NCI-H1930 (cell line): ENCODE data around the gene TFR2.

Experiments used
- DNase-seq, 2 experiments: peaks; one replicate each; lab custom pipeline; 2025; lab: John Stamatoyannopoulos, UW

Gene TFR2

DNA sequence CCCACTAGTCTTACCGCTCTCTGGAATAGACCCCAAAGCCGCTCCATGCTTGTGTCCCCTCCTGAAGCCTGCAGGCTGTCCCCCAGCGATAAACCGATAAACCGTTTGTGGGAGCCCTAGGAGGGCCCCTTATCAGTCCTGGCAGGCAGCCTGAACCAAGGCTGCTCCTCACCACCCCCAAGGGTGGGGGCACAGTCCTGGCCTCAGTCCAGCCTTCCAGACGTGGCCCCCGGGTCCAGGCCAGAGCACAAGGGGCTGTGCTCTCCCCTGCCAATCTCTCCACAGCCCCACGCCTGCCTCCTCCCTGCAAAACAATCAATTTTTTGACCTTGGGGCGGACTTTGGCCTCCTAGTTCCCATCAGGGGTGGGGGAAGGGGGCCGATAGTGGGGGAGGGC lies at the start of gene TFR2:
Gene TFR2 (minus strand): TSS at position 90 of the 397 bp plus-strand sequence. CDS start 43 bp downstream, at position 47.
- DNase-seq = no peak

DNA sequence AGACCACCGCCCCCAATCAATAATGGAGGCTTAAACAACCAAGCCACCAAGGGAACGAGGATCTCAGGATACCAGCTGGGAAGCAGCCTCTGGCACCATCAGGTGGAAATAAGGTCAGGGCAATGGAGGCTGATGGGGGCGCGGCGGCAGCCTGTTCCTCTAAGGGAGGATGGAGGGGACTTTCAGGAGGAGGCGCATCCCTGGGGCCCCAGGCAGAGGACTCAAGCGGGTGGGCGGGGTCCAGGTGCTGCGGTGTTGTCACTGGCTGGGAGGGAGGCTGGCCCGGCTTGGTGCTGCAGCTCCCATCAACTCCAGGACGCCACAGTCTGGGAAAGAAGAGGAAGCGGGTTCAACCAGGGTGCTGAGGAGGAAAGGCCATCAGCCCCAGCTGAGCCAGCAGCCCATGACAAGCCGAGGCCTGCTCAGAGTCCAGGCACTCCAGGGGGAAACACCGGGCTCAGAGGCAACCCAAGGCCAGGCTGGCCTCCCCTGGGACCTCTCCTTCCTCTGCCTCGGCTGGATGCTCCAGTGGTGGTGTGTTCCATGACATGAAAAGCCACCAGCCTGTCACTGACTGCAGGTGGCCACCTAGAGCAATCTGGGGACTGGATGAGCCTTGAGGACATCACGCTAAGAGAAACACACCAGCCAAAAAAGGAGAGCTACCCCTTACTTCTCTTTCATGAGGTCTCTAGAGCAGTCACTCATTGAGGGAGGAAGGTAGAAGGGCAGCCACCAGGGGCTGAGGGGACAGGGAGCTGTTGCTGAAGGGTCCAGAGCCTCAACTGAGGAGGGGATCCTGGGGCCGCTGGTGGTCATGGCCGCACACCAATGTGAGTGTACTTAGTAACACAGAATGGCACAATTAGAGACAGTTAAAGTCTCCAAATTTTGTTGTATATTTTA lies 48.1 kb upstream of the TFR2 start:
- no peak for DNase-seq

DNA sequence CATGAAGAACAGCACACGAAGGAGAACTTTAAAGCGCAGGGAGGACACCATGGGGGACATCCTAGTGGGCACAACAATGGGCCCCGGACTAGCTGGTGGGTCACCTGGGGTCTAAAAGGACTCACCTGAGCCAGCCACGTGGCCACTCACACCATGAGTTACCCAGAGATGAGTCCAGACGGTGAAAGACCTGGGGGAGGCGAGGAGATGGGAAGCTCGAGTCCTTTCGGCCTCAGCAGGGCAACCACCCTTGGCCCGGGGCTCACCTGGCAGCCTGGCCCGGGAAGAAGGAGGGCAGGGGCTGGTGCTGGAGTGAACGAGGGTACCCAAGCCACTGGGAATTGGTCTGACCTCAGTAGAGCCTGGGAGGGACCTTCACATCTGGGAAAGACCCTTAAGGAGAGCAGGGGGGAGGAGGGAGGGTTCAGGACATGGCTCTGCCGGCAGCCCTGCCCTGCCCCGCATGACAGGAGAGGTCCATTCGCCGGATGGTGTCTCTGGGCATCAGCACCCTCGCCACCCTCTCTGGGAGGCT lies 47.0 kb upstream of the TFR2 start:
- no peak for DNase-seq

DNA sequence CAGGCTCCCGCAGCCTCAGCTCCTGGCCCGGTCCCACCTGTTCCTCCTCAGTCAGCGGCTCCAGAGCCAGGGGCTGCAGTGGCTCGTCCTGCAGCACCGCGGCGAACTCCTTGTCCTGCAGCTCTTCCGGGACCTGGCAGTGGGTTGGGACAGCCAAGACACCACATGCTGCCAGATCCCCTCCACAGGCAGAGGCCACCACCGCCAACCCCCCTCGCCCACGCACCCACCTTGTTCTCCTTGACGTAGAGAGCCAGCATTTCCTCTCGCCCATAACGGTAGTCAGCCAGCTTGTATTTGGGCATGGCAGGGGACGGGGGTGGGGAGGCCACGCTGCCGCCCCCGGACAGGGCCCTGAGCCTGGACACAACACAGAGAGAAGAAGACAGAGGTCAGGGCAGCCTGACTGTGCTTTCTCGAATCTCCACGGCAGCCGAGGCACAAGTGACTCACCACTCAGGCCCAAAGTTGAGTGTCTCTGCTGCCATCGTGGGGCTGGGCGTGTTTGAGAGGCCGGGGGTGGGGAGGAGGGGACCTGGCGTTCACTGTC lies 46.5 kb upstream of the TFR2 start:
- no peak for DNase-seq

DNA sequence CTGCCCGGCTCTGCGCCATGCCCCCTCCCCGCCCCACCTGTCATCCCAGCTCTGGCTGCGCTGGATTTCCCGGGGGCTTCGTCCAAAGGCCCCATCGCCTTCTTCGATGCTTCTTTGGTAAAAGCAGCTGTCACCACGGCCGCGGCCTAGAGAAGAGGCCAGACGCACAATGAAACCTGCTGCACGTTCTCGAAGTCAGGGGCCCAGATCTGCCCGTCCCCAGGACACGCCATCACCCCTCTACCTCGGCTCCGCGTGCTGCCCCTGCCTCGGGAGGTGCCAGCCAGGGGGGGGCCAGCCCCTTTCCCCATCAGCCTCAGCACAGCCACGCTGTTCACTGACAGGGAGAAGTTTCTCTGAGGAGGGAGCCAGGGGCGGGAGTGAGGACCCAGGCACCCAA lies 45.9 kb upstream of the TFR2 start:
- DNase-seq = no peak

DNA sequence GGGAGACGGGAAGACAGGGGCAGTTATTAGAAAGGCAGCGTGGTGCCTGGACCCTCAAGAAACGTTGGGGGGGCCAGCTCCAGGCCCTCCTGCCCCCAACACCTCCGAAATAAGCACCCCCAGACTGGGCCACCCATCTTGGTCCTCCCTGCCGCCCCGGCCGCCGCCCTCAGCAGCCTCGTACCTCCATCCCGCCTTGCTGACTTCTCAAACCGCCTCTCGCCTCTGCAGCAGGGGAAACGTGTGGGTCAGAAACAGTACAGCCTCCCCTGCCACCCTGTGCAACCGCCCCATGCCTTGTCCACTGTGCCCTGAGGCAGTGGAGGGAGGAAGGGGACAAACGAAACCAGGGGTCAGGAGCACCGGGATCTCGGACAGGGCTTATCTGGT lies 45.5 kb upstream of the TFR2 start:
- no peak for DNase-seq

DNA sequence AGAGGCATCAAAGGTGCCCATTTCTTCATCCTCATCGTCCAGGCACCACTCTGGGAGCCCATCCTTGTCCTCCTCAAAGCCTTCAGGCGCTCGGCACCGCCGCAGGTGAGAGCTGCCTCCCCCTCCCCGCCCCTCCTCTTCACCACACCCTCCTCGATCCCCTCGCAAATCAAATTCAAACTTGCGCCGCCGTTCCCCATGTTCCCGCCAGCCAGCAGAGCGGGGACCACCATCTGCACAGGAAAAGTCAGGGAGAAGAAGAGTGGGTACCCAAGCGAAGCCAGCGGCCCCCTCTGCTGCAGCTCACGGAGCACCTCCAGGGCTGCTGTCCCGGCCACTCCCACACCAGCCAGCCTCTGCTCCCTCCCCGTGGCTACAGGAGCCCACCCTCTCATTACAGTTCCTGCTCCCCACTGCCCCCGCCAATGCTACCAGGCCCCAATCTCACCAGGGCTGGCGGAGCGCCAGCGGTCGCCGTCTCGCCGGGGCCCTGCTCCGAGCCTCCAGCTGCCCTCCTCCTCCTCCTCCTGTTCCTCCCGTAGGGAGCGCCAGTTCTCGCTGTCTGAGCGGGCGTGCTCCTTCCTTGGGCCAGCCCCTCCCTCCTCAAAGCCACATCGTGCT lies 45.0 kb upstream of the TFR2 start:
- no peak for DNase-seq

DNA sequence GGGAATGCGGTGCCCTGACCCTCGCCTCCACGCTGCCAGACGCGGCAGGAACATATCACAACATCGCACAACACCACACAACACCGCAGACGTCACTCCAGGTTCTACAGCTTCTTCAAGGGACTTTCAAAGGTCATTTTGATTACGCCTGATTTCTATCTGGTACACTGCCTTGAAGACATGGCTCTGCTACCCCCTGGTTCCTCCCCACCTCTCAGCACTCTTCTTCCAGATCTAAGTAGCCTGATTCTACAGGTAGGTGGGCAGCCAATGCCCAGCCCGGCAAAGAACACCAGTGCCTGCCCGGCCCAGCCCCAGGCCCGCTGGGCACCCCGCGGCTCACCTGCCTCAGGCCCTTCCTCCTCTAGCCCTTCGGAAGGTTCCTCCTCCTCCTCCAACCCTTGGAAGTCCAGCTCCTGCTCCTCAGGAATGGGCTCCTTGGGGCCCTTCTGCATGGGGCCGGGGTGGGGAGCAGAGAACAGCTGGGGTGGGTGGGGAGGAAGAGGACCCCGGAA lies 44.3 kb upstream of the TFR2 start:
- no peak for DNase-seq

DNA sequence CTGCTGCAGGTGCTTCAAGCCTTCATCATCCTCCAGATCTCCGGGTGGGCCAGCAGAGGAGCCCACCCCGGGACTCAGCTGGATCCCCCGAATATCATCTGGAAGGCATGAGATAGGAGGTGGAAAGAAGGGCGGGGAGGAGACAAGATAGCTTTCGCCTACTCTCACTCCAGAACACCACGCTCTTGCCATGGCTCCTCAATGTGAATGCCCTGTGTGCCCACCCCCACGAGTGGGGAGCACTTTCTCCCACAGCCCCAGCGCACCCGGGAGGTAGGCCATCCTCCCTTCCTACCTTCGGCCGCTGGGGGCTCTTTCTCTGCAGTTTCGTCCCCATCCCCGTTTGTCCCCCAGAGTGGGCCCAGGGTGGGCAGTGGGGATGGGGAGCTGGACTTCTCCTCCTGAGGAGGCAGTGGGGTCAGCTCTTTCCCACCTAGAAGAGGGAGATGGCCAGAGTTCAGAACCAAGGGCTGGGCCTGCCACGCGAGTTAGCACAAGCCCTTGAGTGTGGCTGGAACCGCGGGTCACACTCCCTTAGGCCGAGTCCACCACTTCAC lies 43.8 kb upstream of the TFR2 start:
- no peak for DNase-seq

DNA sequence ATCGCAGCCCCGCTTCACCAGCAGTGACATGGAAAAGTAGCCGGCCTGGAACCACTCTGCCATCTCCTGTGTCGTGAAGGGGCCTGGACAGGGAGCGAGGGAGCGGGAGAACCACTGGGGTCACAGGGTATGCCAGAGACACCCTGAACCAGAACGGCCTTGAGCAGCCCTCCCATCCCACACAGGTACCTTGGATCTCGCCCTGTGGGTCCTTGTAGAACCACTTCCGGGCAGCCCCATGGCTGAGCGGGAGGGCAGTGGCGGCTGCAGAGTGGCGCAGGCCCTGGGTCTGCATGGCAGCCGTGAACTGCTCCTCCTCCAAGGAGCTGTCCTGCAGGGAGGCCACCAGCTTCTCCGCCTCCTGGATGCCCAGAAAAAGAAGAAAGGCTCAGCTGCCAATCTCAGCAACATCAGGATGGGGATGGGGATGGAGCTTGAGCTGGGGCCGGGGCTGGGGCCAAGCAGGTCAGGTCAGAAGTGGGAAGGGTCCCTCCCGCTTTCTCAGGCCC lies 43.2 kb upstream of the TFR2 start:
- no peak for DNase-seq

DNA sequence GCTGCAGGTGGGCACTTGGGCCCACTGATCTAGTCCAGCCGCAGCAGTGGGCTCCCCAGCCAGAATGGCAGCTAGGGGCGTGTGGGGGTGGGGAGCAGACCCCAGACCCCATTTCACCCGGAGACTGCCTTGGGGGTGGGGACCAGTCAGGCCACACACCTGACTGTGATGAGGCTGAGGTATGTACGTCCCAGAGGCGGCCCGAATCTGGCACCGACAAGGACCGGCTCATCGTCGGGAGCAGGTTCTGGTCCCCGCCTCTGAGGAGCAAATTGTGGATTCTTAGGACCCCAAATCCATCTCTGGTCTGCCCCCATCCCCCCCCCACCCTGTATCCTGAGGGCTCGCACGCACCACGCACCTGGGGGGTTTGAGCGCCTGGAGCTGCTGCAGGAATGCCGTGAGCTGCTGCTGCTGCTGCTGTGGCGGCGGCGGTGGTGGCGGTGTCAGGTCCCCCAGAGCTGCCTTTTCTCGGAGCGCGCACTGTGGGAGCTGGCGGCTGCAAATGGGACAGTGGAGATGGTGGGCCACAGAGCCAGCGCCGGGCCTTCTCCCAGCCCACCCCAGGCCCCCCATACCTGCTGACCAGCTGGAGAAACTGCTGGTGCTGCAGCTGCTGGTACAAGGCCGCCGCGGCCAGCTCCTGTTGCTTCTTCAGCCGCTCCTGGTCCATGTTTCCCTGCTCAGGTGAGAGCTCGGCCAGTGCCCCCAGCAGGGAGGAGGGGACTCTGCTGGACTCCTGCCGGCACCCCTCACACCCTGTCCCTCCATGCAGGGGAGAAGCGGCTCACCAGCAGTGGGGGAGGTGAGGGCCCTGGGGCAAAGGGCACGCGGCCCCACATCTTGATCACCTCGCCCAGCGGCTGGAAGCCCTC lies 42.5 kb upstream of the TFR2 start:
- DNase-seq = no peak

DNA sequence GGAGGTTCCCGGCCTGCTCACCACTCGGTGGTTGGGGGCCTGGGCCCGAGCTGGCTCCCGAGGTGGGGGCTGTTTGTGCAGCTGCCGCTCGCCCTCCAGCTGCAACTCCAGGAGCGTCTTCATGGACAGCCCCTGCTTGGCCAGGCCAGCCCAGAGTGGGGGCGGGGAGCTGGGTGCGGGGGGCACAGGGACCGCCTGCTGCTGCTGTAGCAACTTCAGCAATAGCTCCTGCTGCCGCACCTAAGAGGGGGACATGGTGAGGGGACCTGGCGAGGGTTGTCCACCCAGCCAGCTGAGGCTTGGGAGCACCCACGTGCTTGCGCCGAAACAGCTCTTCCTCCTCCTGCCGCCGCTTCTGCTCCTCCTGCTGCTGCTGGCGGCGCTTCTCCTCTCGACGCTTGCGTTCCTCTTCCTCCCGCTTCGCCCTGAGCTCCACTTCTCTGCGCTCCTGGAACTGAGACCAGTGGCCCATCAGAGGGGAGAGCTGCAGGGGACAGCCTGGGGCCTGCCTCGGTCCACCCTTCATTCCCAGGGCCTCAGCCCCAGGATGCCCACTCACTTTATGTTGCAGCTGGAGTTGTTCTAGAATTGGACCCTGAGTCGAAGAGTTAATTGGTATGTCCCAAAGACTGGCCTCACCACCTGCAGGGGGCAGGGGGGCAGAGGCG lies 41.8 kb upstream of the TFR2 start:
- DNase-seq = no peak

DNA sequence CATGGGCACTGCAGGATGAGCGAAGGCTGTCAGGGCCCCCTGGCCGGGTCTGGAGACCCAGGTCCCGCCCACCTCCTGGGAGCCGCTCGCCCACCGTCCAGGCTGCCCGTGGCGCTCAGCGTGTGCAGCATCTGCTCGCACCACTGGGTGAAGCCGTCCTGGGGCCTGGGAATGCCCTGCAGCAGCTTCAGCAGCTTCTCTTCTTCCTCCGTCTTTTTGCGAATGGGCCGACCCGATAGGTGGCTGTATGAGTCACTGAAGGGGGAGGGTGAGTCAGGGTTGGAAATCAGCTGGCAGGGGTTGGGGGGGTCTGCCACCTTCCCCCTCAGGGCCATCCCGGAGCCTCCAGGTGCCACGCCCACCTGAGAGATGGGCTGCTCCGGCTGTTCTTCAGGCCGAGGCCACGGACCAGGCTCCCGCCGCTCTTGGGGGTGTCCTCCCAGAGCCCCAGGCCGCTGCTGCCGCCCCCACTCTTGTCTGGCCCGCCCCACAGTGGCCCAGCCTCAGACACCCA lies 40.9 kb upstream of the TFR2 start:
- DNase-seq = no peak

DNA sequence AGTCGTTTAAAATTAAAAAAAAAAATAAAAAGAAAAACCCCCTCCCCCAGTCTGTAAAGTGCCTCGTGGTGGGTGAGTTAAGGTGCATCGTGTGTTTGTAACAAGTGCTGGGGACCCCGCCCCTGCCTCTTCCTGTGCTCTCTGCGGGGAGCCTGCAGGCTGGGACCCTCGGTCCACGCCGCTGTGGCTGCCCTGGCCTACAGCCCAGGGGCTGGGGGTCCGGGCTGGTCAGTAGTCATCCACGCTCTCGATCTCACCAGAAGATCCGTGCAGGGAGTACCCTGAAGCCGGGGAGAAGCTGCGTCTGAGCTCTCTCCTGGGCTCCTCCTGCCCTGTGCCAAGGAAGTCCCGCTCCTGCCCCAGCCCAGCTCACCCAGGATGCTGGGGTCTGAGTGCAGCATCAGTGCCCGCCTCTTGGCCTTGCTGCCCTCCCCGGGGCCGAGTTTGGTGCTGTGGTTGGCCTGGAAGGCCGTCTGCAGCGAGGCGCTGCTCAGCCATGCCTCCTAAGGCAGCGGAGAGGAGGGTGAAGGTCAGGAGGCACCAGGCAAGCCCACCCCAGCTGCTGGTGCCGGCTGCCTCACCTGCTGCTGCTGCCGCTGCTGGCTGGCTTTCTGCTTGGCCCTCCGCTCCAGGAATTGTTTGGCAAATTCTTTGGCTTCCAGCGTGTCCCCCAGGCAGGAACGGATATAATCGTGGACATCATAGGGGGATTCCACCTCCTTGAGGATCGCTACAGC lies 40.3 kb upstream of the TFR2 start:
- no peak for DNase-seq

DNA sequence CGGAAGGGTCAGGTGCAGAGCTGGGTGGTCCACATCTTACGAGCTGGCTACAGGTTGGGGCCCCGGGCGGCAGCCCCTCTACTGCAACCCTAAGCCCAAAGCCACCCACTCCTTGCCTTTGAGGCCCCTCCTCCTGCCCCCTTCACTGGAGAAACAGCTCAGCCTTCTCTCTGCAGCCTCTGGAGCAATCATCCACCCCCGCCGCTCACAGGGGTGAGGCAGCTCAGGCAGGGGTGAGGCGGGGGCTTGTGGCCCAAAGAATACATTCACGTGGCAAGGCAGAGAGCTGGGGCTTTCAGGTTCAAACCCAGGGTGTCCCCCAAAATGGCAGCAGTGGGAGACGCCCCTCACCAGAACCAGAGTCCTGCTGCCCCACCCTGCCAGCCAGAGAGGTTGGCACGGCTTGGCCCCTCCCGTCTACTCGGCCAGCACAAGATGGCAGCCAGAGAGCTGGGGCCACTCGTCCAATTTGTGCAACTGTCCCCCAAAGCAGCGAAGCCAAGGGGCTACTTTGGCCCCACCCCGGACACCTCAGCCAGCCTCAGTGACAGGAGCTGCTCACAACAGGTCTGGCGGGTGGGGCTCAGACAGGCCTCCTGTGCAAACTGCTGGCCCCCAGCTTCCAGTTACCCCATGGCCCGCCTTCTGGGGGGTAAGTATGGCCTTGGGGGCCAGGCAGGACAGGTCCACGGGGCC lies 39.4 kb upstream of the TFR2 start:
- DNase-seq = no peak

DNA sequence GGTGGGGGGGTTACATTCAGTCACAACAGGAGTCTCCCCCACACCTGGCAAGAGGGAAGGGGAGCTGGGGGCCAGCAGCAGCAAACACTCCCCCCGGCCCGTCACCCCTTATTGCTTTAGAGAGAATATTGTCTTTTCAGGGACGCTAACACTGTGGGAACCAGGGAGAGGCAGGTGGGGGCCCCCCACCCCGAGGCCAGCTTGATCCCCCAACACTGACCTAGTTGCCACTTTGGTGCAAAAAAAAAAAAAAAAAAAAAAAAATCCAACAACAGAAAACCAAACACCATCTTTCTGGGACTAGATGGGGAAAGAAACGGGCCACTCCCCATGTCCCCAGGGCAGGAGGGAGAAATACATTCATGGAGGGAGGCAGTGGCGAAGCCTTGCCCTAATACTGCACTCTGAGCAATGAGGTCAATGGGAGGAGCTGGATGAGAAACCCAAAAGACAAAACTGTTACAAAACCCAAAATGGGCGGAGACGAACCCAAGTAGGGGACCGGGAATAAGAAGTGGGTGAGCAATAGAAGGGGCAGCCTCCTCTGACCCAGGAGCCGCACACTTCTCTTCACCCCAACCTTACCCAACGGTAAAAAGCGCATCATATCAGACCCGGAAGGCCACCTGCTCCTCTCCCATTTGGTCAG lies 38.7 kb upstream of the TFR2 start:
- no peak for DNase-seq

DNA sequence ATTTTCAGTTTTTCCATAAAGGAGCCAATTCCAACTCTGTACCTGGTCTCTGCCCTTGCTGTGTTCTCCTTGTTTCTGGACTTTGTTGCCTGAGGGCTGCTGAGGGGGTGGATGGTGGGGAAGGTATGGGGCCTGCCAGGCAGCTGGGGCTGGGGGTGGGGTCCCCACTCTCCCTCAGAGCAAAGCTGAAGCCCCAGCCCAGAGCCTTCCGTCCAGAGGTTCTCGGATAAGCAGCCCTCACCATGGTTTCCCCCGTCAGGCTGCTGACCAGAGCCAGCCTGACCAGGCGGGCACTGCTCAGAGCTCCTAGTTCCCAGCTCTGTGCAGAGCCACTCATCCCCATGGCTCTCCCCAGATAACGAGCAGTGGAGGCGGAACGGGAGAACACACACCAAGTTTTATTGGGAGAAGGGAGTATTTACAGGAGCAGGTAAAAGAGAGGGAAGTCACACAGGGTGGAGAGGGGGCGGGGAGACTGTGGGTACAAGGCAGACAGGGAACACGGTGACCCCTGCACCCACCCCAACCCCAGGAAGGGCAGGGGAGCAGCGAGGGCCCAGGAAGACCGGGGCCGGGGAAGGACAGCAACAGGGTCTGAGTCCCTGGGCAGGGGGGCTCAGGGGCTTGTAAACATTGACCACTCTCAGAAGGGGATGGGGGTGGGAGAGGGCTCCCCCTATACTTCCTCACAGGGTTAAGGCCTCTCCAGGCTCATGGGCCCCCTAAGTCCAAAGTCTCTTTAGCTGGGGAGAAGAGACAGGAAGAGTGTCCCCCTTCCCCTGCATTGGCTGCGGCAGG lies 38.0 kb upstream of the TFR2 start:
- DNase-seq = no peak
